ENCODE measurements around the gene MYCBP2.
"Not testable (repeated sequence)": the region's sequence is repeated elsewhere in the genome, so short reads cannot be mapped to it uniquely, and the experiment has no call there.

The MYCBP2 gene

GRCh38 chr13:77026861-77027621 lies 299.9 kb downstream of the MYCBP2 start, which contains the start of gene FBXL3:
Gene FBXL3, minus strand, starts transcription at chr13:77027159. Its CDS starts 5,299 bp downstream, at chr13:77021860.
- DNase-seq, result peak; percentile 85

DNA sequence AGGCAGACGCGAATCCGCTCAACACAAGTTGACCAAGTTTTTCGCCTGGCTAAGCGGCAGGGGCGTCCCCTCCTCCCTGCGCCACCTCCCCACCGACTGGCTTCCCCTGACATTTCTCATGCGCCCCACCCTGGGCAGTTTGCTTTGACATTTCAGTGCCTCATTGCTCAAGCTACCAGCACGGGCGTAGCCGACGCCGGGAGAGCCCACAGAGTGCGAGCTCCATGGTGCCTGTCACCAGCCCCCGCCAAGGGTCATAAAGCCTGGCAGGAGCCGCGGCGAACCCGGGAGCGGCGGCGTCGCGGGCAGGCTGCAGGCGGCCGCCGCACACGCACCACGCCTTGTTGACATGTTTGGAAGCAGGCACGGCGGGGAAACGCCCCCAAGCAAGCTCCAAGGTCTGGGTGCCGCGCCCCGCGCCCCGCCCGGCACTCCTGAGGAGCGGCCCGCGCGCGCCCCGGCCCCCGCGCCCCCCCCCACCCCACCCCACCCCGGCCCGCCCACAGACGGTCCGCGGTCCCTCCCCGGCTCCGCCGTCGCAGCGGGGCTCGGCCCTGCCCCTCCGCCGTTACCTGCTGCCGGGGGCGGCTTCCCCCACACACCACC lies 300.5 kb downstream of the MYCBP2 start:
- DNase-seq, result peak; percentile 79

DNA sequence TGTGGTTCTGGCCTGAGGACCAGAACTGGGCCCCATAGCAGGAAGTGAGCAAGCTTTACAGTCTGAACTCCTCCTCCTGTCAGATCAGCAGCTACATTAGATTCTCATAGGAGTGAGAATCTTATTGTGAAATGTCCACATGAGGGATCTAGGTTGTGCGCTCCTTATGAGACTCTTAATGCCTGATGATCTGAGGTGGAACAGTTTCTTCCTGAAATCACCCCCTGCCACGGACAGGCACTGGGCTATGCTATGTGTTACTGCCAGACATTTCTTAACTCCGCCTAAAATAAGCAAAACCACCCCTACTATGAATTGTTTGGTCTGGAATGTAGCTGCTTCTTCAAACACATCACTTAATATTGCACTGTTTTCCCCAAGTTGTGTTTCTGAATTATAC lies 304.6 kb downstream of the MYCBP2 start:
- no peak for DNase-seq

- DNase-seq, result no peak
Observed at GRCh38 chr13:77019756-77020155, 307.1 kb downstream of the MYCBP2 start.

DNA sequence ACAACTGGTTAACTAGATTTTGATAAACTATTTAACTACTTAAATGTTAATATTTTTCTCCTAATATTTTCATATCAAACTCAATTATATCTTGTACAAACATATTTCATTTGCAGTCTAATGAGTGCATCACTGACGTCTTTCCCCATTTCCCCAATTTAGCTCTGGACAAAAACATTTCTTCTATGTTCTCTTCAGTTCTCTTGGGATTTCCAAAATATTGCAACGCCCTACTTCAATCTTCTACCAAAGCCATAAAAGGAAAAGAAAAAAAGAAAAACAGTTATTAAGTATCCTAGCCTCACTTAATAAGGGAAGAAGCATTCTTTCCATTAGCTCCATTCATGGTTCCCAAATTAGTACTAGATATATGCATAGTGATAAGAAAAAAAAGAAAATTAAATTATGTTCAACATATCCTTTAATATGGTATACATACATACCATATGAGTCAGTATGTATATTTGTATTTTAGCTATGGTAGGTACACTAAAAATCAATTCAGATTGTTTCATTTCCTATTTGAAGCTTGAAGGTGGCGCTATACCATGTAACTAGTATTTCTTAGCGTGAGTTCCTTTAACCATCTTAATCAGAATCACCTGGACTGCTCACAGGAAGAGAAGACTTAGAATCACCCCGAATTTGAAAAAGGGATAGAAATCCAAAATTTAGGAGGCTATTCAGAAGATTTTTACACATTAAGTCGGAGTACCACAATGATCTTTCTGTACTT lies 309.8 kb downstream of the MYCBP2 start:
- no peak for DNase-seq

- no peak for DNase-seq
Observed at GRCh38 chr13:77016251-77016812, 310.6 kb downstream of the MYCBP2 start.

- no peak for DNase-seq
Observed at GRCh38 chr13:77014906-77015685, 311.8 kb downstream of the MYCBP2 start.

DNA sequence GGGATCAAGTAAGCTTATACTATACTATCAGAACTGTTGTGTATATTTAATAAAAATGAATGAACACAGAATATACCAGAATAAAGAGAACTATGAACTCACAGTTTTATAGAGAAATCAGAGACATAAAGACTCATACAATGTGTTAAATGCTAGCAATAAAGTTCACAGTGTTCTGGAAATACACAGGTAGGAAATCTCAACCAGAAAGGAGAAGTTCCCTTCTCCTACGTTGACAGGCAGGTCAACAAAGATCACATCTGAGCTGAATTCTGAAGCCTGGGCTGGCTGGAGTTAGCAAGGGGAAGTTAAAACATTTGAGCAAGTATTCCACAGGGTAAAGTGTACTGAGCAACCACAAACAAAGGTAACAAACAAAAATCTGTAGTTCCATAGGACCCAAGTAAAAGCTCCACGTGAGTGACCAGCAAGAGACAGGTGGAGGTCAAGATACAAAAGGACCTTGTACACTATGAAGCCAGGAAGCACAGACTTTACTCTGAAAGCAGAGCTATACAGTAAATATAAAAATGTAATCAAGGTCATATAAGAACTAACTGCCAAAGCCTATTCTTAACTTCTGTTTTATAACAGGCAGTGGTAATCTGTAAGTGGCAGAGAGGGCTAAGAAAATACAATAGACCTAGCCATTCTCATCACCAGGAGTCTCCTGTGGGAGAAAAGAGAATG lies 312.9 kb downstream of the MYCBP2 start:
- DNase-seq, result no peak

- DNase-seq, result not testable (repeated sequence)
Observed at GRCh38 chr13:77009719-77010118, 317.2 kb downstream of the MYCBP2 start.

GRCh38 chr13:77009011-77009410 lies 317.9 kb downstream of the MYCBP2 start:
- DNase-seq, result no peak

DNA sequence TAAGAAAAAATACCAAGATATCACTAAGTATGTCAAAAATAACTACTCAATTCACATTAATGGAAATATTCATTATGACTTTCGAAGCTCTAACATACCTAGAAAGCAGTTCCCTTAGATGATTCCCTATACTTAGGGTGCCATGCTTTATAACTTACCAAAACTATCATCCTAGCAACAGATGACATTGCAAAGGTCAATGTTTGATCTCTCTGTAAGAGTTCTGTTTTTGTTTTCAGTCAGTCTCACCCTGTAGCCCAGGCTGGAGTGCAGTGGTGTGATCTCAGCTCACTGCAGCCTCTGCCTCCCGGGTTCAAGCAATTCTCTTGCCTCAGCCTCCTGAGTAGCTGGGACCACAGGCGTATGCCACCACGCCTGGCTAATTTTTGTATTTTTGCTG lies 318.6 kb downstream of the MYCBP2 start:
- DNase-seq, result not testable (repeated sequence)

DNA sequence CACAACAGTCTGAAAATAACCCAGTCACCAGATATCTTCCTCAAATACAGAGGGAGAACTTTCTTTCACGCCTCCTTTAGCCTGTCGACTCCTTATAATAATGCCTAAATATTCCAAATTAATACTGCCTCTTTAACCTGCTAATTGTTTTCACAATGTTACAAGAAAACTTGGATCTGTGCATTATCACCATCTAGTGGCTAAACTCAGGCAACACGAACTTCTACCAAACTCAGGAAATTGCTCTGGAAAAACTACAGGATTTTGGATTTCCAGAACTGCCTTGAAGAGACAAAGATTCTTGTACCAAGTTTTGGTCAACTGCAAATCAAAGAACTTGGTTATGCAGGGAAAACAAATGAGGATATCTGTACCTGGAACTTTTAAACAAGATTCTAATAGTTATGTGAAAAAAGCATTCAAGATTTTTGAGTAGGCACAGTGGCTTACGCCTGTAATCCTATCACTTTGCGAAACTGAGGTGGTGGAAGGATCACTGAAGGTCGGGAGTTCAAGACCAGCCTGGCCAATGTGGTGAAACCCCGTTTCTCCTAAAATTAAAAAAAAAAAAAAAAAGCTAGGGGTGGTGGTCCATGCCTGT lies 324.2 kb downstream of the MYCBP2 start:
- DNase-seq, result no peak

- DNase-seq, result no peak
Observed at GRCh38 chr13:77001963-77002587, 324.8 kb downstream of the MYCBP2 start.

DNA sequence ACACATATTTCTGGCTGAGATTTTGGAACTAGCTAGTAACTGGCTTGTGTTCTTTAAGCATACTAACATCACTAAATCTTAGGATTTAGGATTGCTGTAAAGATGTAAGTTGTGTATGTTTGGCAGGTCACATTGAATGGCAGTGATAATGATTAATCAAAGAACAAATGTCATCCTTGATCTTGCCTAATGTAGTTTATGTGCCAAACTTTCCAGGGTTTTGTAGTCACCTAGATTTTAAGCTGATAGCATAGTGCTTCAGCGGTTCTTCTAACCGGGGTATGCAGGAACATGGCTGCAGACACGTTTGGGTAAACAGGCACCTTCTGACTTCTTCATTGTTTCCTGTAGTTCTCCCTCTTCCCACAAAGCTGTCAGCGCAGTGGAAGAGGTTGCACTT lies 325.4 kb downstream of the MYCBP2 start:
- no peak for DNase-seq

DNA sequence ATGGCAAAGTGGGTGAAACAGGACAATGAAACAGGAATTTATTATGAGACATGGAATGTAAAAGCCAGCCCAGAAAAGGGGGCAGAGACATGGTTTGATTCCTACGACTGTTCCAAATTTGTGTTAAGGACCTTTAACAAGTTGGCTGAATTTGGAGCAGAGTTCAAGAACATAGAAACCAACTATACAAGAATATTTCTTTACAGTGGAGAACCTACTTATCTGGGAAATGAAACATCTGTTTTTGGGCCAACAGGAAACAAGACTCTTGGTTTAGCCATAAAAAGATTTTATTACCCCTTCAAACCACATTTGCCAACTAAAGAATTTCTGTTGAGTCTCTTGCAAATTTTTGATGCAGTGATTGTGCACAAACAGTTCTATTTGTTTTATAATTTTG lies 326.4 kb downstream of the MYCBP2 start:
- no peak for DNase-seq
